H1 (cell line): ENCODE data around the gene ANK2. TPM values are rescaled to one million over a fixed set of nuclear protein-coding genes. Genes with fewer than 3 reads are reported as not detected.
A peak's percentile ranks its signal among the peaks of the same experiment; 100 is the strongest.

Source experiments
- RAD21 ChIP-seq, 2 experiments: IDR thresholded peaks in 1 of 2; conservative IDR thresholded peaks in 1 of 2; 2 replicates each; pipeline ENCODE4 v1.6.1; 2011; ENCODE audit warnings: low read depth in 2 of 2, low read length in 2 of 2, improper control_type of control experiment in 1 of 2, inconsistent platforms in 1 of 2, mild to moderate bottlenecking in 1 of 2, moderate library complexity in 1 of 2
- RBBP5 ChIP-seq: IDR thresholded peaks from 2 replicates; pipeline ENCODE4 v1.7.1; 2012; ENCODE audit warnings: low read depth, mild to moderate bottlenecking, inconsistent platforms, low read length, moderate library complexity, borderline replicate concordance
- RXRA ChIP-seq: IDR thresholded peaks from 2 replicates; pipeline ENCODE4 v1.6.1; 2011; ENCODE audit warnings: low read depth, mild to moderate bottlenecking, low read length, moderate library complexity; ENCODE audit not compliant: insufficient read depth
- polyA plus RNA-seq, 7 experiments: library from polyadenylated mRNA; depleted of rRNA in 3 of 7; stranded (reverse) in 5 of 7; unstranded in 2 of 7; fragments of >200 nt in 5 of 7; fragments of 200-250 nt in 2 of 7; gene quantifications; 1 replicate in 5 of 7; 2 replicates in 1 of 7; 4 replicates in 1 of 7; pipeline versions ENCODE4 v1.2.1 to v1.2.3, GENCODE V29; 2011 to 2013; ENCODE audit warnings: missing spikeins in 2 of 7, mixed read lengths in 2 of 7
- total RNA-seq: library from RNA; stranded (reverse); fragmentation: NEBNext Ultra II Directional; extraction: Animal tissue kit (Norgen Biotek cat#: 25700); gene quantifications from 2 replicates; pipeline ENCODE4 v1.2.1, GENCODE V29; 2021

The ANK2 gene
- total and polyA plus RNA-seq, 2 of the 8 experiments (the other 6 are each of a cell fraction or from before 2014, with no cell fraction given), result 14.2 to 35.1 TPM

DNA sequence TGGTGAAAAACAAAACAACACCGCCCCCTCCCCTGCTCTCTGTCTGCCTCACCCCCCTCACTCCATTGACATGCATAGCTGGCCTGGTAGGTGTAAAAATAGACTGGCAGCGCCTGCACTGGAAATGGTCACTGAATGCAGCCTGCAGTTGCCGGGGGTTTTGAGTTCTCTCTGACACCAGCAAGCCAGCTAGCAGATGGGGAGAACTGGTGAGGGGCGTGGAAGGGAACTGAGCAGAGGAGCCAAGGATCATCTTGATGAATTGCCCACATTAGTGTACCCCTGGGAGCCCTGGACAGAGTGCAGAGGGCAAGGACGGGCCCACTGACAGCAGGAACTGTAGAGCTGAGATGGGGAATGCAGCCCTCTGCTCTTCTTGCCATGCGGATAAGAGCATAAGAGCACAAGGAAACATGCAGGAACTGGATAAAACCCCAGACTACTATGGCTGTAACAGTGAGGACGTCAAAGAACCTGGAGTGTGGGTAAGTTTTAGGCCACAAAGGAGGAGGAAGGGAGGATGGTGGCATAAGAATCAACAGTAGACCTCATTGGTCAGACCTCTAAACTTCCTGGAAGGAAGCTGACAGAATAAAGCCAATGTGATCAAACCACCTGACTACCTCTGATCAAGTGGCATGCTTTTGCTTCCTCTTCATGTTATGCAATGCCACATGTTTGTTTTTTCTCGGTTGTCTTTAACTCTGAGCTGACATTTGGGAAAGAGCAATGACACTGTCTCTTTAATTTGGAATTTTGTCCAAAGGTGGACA, 96.3 kb downstream of the ANK2 start (continued):
- peak in 1 of 2 experiments; percentile 20; a peak in 2 of 4 replicates for TF ChIP-seq RAD21 (IDR thresholded peaks at IDR 0.05 in 1 of 2, conservative IDR thresholded peaks at IDR 0.05 in 1 of 2; ENCODE audit: low read depth in 2 of 2, low read length in 2 of 2)
- TF ChIP-seq RXRA, result no peak
- peak; percentile 64; the same call in 1 of the 2 replicates for TF ChIP-seq RBBP5
